GM21717 (cell line): Measurements from ENCODE around the gene ERCC8.

ENCODE experiments used
- ATAC-seq: cut with Tn5 transposase; IDR thresholded peaks from one replicate; pipeline ENCODE4 v1.9.1; 2021; ENCODE audit warnings: mild to moderate bottlenecking, moderate library complexity; ENCODE audit not compliant: unreplicated experiment

The ERCC8 gene

GRCh38 chr5:60842871-60843385, 101.9 kb downstream of the ERCC8 start:
- no peak for ATAC-seq

GRCh38 chr5:60841361-60841760, 103.5 kb downstream of the ERCC8 start:
- no peak for ATAC-seq

- no peak for ATAC-seq
Observed at GRCh38 chr5:60836131-60836530, 108.7 kb downstream of the ERCC8 start.

- no peak for ATAC-seq
Observed at GRCh38 chr5:60835554-60835953, 109.3 kb downstream of the ERCC8 start.

- no peak for ATAC-seq
Observed at GRCh38 chr5:60833520-60833919, 111.3 kb downstream of the ERCC8 start.

- peak; percentile 58 for ATAC-seq
Observed at GRCh38 chr5:60830581-60831127, 114.2 kb downstream of the ERCC8 start.

GRCh38 chr5:60829490-60830266, 115.2 kb downstream of the ERCC8 start:
- ATAC-seq = peak; percentile 49

GRCh38 chr5:60827201-60827600, 117.7 kb downstream of the ERCC8 start:
- ATAC-seq = no peak

- peak; percentile 71 for ATAC-seq
Observed at GRCh38 chr5:60826653-60827052, 118.2 kb downstream of the ERCC8 start.
